ENCODE measurements around the gene DGKA. TPM values are rescaled to one million over a fixed set of nuclear protein-coding genes. Genes with fewer than 3 reads are reported as not detected.

Gene DGKA
- total and polyA plus RNA-seq, 2 of the 13 experiments (the other 11 are each of a cell fraction or from before 2014, with no cell fraction given), result 2.4 to 5.4 TPM

DNA sequence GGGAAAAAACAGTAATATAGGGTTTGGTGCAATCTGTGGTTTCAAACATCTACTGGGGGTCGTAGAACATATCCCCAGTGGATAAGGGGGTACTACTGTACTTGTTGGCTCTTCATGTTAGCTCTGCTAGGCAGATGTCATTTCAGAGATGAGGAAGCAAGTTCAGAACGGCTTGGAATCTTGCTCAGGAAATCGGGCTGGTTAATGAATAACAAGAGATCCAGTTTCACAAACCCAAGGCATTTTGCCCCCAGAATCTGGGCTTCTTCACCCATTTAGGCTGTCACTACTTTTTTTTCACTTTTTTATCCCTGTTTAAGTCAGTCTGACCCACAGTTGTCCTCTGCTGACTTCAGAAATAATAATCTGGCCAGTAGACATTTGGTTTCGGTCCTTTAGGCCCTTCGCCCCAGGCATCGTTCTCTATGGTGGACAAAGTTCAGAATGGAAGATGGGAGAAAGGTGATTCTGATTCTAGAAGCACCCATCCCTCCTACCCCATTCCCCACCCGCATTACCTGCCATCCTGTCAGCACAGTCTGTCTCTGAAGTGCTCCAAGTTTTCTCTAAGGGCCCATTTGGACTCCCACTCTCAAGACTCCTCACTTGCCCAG is 70.6 kb downstream of the DGKA start (continued):
- TF ChIP-seq, protein P1, sequence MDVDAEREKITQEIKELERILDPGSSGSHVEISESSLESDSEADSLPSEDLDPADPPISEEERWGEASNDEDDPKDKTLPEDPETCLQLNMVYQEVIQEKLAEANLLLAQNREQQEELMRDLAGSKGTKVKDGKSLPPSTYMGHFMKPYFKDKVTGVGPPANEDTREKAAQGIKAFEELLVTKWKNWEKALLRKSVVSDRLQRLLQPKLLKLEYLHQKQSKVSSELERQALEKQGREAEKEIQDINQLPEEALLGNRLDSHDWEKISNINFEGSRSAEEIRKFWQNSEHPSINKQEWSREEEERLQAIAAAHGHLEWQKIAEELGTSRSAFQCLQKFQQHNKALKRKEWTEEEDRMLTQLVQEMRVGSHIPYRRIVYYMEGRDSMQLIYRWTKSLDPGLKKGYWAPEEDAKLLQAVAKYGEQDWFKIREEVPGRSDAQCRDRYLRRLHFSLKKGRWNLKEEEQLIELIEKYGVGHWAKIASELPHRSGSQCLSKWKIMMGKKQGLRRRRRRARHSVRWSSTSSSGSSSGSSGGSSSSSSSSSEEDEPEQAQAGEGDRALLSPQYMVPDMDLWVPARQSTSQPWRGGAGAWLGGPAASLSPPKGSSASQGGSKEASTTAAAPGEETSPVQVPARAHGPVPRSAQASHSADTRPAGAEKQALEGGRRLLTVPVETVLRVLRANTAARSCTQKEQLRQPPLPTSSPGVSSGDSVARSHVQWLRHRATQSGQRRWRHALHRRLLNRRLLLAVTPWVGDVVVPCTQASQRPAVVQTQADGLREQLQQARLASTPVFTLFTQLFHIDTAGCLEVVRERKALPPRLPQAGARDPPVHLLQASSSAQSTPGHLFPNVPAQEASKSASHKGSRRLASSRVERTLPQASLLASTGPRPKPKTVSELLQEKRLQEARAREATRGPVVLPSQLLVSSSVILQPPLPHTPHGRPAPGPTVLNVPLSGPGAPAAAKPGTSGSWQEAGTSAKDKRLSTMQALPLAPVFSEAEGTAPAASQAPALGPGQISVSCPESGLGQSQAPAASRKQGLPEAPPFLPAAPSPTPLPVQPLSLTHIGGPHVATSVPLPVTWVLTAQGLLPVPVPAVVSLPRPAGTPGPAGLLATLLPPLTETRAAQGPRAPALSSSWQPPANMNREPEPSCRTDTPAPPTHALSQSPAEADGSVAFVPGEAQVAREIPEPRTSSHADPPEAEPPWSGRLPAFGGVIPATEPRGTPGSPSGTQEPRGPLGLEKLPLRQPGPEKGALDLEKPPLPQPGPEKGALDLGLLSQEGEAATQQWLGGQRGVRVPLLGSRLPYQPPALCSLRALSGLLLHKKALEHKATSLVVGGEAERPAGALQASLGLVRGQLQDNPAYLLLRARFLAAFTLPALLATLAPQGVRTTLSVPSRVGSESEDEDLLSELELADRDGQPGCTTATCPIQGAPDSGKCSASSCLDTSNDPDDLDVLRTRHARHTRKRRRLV (CRISPR knock-in tag; IDR thresholded peaks at IDR 0.05), result no peak
- TF ChIP-seq, protein P2, sequence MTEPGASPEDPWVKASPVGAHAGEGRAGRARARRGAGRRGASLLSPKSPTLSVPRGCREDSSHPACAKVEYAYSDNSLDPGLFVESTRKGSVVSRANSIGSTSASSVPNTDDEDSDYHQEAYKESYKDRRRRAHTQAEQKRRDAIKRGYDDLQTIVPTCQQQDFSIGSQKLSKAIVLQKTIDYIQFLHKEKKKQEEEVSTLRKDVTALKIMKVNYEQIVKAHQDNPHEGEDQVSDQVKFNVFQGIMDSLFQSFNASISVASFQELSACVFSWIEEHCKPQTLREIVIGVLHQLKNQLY (CRISPR knock-in tag; IDR thresholded peaks at IDR 0.05), result no peak
- TF ChIP-seq ZNF530 (CRISPR knock-in tag; IDR thresholded peaks at IDR 0.05; ENCODE audit: low read depth) (no peak), GATAD2A (CRISPR knock-in tag; IDR thresholded peaks at IDR 0.05) (peak; percentile 41; the same call in 1 of the 2 replicates), MZF1 (CRISPR knock-in tag; IDR thresholded peaks at IDR 0.05; ENCODE audit: borderline replicate concordance) (no peak), RFX5 (IDR thresholded peaks at IDR 0.05; ENCODE audit: low read depth, low read length) (no peak), PAWR (CRISPR knock-in tag; IDR thresholded peaks at IDR 0.05; ENCODE audit: borderline replicate concordance) (no peak), SRF (IDR thresholded peaks at IDR 0.05; ENCODE audit: low read depth, low read length) (no peak), CC2D1A (CRISPR knock-in tag; IDR thresholded peaks at IDR 0.05) (no peak), MTA1 (CRISPR knock-in tag; IDR thresholded peaks at IDR 0.05; ENCODE audit: borderline replicate concordance) (no peak), ZNF619 (CRISPR knock-in tag; IDR thresholded peaks at IDR 0.05) (no peak), LCORL (IDR thresholded peaks at IDR 0.05) (no peak), LCORL (CRISPR knock-in tag; IDR thresholded peaks at IDR 0.05) (peak; percentile 15; the same call in 1 of the 2 replicates), HDAC1 (CRISPR knock-in tag; IDR thresholded peaks at IDR 0.05) (no peak), RFXANK (CRISPR knock-in tag; IDR thresholded peaks at IDR 0.05) (no peak), PPARG (CRISPR knock-in tag; conservative IDR thresholded peaks at IDR 0.05) (peak; percentile 40; the same call in 1 of the 2 replicates), SIX4 (CRISPR knock-in tag; IDR thresholded peaks at IDR 0.05) (peak; percentile 37), YY1 (IDR thresholded peaks at IDR 0.05; ENCODE audit: insufficient read depth, insufficient replicate concordance, low read depth, low read length) (no peak), ZNF878 (CRISPR knock-in tag; IDR thresholded peaks at IDR 0.05) (no peak), CHD2 (IDR thresholded peaks at IDR 0.05; ENCODE audit: low read depth, low read length) (no peak), ZNF879 (CRISPR knock-in tag; IDR thresholded peaks at IDR 0.05) (no peak), SETDB1 (CRISPR knock-in tag; IDR thresholded peaks at IDR 0.05; ENCODE audit: borderline replicate concordance) (no peak), ZNF253 (CRISPR knock-in tag; IDR thresholded peaks at IDR 0.05; ENCODE audit: borderline replicate concordance) (no peak)
- TF ChIP-seq, protein P3, sequence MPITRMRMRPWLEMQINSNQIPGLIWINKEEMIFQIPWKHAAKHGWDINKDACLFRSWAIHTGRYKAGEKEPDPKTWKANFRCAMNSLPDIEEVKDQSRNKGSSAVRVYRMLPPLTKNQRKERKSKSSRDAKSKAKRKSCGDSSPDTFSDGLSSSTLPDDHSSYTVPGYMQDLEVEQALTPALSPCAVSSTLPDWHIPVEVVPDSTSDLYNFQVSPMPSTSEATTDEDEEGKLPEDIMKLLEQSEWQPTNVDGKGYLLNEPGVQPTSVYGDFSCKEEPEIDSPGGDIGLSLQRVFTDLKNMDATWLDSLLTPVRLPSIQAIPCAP (CRISPR knock-in tag; IDR thresholded peaks at IDR 0.05; ENCODE audit: low read depth), result no peak
- TF ChIP-seq, protein P4, sequence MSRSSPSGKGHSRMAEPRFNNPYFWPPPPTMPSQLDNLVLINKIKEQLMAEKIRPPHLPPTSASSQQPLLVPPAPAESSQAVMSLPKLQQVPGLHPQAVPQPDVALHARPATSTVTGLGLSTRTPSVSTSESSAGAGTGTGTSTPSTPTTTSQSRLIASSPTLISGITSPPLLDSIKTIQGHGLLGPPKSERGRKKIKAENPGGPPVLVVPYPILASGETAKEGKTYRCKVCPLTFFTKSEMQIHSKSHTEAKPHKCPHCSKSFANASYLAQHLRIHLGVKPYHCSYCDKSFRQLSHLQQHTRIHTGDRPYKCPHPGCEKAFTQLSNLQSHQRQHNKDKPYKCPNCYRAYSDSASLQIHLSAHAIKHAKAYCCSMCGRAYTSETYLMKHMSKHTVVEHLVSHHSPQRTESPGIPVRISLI (CRISPR knock-in tag; IDR thresholded peaks at IDR 0.05; ENCODE audit: borderline replicate concordance), result no peak
